ENCODE measurements around the gene SCN4B.

SCN4B gene

GRCh38 chr11:118084656-118085055, 68.0 kb downstream of the SCN4B start:
- H3K4me3 ChIP-seq (replicated peaks; ENCODE audit: low read depth, low read length) = no peak overlapping the region
- no peak for DNase-seq (ENCODE audit: extremely low read depth, low read depth)
- no peak for TF ChIP-seq CTCF (IDR thresholded peaks at IDR 0.05; ENCODE audit: low read depth, low read length, missing control alignments)

- TF ChIP-seq CTCF (IDR thresholded peaks at IDR 0.05; ENCODE audit: low read depth, low read length, missing control alignments) = no peak
- H3K4me3 ChIP-seq (replicated peaks; ENCODE audit: low read depth, low read length) = no peak overlapping the region
- DNase-seq (ENCODE audit: extremely low read depth, low read depth) = no peak
Measured at GRCh38 chr11:118084247-118084646, 68.4 kb downstream of the SCN4B start.
